K562 (cell line): ENCODE results near the gene C11orf98. TPM values are rescaled to one million over a fixed set of nuclear protein-coding genes. Genes with fewer than 3 reads are reported as not detected.

Experiments used
- CBX1 ChIP-seq: sonication (generic); IDR thresholded peaks from 2 replicates; pipeline ENCODE4 v1.6.1; 2016; ENCODE audit warnings: antibody characterized with exemption, low read depth, mild to moderate bottlenecking
- CREBBP ChIP-seq: IDR thresholded peaks from one replicate; pipeline ENCODE4 v1.6.1; 2012; ENCODE audit warnings: low read depth, mild to moderate bottlenecking, control low read depth, inconsistent platforms, low read length
- HDAC8 ChIP-seq: fragments of 450-650 bp; IDR thresholded peaks from 2 replicates; pipeline ENCODE4 v1.6.1; 2016; ENCODE audit warnings: mild to moderate bottlenecking, missing genetic modification characterization, moderate library complexity, missing compliant biosample characterization
- HNRNPL ChIP-seq: fragments of 200-400 bp; formaldehyde crosslinking; IDR thresholded peaks from 2 replicates; pipeline ENCODE4 v1.6.1; 2017; ENCODE audit warnings: low read depth, mild to moderate bottlenecking, low read length
- KDM5B ChIP-seq: fragments of 200-600 bp; sonication (generic); IDR thresholded peaks from 2 replicates; pipeline ENCODE4 v1.6.1; 2012; ENCODE audit warnings: low read depth, mild to moderate bottlenecking, moderate library complexity, low read length, control low read depth, inconsistent platforms; ENCODE audit not compliant: insufficient replicate concordance
- LCOR ChIP-seq: sonication (generic); formaldehyde crosslinking; IDR thresholded peaks from 2 replicates; pipeline ENCODE4 v1.8.0; 2022; ENCODE audit warnings: mild to moderate bottlenecking, missing genetic modification reagents
- MXI1 ChIP-seq: IDR thresholded peaks from 2 replicates; pipeline ENCODE4 v1.6.1; 2011; ENCODE audit warnings: low read depth, mild to moderate bottlenecking, improper control_type of control experiment, low read length
- NFE2 ChIP-seq: IDR thresholded peaks from 2 replicates; pipeline ENCODE4 v1.6.1; 2014; ENCODE audit warnings: antibody characterized with exemption, low read depth
- PML ChIP-seq: IDR thresholded peaks from 2 replicates; pipeline ENCODE4 v1.6.1; 2012; ENCODE audit warnings: low read length, inconsistent platforms
- RBM22 ChIP-seq: fragments of 200-400 bp; formaldehyde crosslinking; IDR thresholded peaks from 2 replicates; pipeline ENCODE4 v1.6.1; 2018; ENCODE audit warnings: low read length, low read depth; ENCODE audit not compliant: poor library complexity, severe bottlenecking
- SIN3A ChIP-seq, 2 experiments: fragments of 150-350 bp in 1 of 2; IDR thresholded peaks; 2 replicates each; pipeline ENCODE4 v1.6.1; 2011 to 2016; ENCODE audit warnings: borderline replicate concordance in 2 of 2, low read depth in 2 of 2, low read length in 2 of 2, mild to moderate bottlenecking in 2 of 2, moderate library complexity in 2 of 2; ENCODE audit not compliant: control insufficient read depth in 1 of 2
- SIRT6 ChIP-seq: IDR thresholded peaks from one replicate; pipeline ENCODE4 v1.6.1; 2012; ENCODE audit warnings: low read depth, mild to moderate bottlenecking, control low read depth, inconsistent platforms, low read length, moderate library complexity
- SPI1 ChIP-seq: IDR thresholded peaks from 2 replicates; pipeline ENCODE4 v1.6.1; 2011; ENCODE audit warnings: low read depth, low read length, control low read depth, borderline replicate concordance
- SUPT5H ChIP-seq: fragments of 450-650 bp; IDR thresholded peaks from 2 replicates; pipeline ENCODE4 v1.6.1; 2016
- TCFL5 ChIP-seq: fragments of 250-450 bp; sonication (Bioruptor Pico); conservative IDR thresholded peaks from 2 replicates; pipeline ENCODE4 v1.6.1; 2021; ENCODE audit warnings: mild to moderate bottlenecking, moderate library complexity, matching md5 sums
- ZNF436 ChIP-seq: fragments of 250-450, 450-650 bp; sonication (Bioruptor Pico); formaldehyde crosslinking; IDR thresholded peaks from 2 replicates; pipeline ENCODE4 v1.7.0; 2020; ENCODE audit warnings: mild to moderate bottlenecking
- ZNF695 ChIP-seq: fragments of 450-650 bp; formaldehyde crosslinking; IDR thresholded peaks from 2 replicates; pipeline ENCODE4 v1.4.0; 2020; ENCODE audit warnings: mild to moderate bottlenecking, moderate library complexity
- ZNF778 ChIP-seq: fragments of 450-650 bp; formaldehyde crosslinking; IDR thresholded peaks from 2 replicates; pipeline ENCODE4 v1.4.0; 2020; ENCODE audit warnings: mild to moderate bottlenecking, moderate library complexity
- polyA plus RNA-seq, 8 experiments: library from polyadenylated mRNA; depleted of rRNA in 4 of 8; stranded (reverse) in 5 of 8; unstranded in 3 of 8; fragments of >200 nt; fragmentation: Nextera tagmentation in 2 of 8; fragmentation: Illumina TruSeq in 1 of 8; extraction: Ambion mirVana in 2 of 8; extraction: Trizol in 1 of 8; gene quantifications; 2 replicates each; pipeline versions ENCODE4 v1.2.1 to v1.2.3, GENCODE V29; 2011 to 2014; ENCODE audit warnings: inconsistent platforms in 1 of 8, missing spikeins in 1 of 8
- total RNA-seq, 7 experiments: library from RNA; depleted of rRNA in 6 of 7; stranded (reverse); fragments of >200 nt in 6 of 7; fragmentation: Illumina TruSeq in 2 of 7; extraction: Trizol in 2 of 7; gene quantifications; 2 replicates each; pipeline versions ENCODE4 v1.2.1 to v1.2.3, GENCODE V29; 2011 to 2021; ENCODE audit warnings: low replicate concordance in 1 of 7
- TF ChIP-seq, protein P1 (sequence below): sonication (generic); formaldehyde crosslinking; IDR thresholded peaks from 2 replicates; pipeline ENCODE4 v1.4.0; 2020; ENCODE audit warnings: mild to moderate bottlenecking, missing genetic modification reagents
- TF ChIP-seq, protein P2 (sequence below): sonication (generic); IDR thresholded peaks from 2 replicates; pipeline ENCODE4 v1.6.1; 2016
- TF ChIP-seq, protein P3 (sequence below): fragments of 250-450 bp; sonication (Bioruptor Pico); IDR thresholded peaks from 2 replicates; pipeline ENCODE4 v1.8.0; 2022; ENCODE audit warnings: moderate library complexity, mild to moderate bottlenecking, inconsistent platforms
- TF ChIP-seq, protein P4 (sequence below): fragments of 450-650 bp; IDR thresholded peaks from 2 replicates; pipeline ENCODE4 v1.6.1; 2018; ENCODE audit not compliant: partially characterized antibody

C11orf98 gene
- total and polyA plus RNA-seq, 9 of the 15 experiments (the other 6 are each of a cell fraction or from before 2014, with no cell fraction given) = 103 to 352 (median 218) TPM

DNA sequence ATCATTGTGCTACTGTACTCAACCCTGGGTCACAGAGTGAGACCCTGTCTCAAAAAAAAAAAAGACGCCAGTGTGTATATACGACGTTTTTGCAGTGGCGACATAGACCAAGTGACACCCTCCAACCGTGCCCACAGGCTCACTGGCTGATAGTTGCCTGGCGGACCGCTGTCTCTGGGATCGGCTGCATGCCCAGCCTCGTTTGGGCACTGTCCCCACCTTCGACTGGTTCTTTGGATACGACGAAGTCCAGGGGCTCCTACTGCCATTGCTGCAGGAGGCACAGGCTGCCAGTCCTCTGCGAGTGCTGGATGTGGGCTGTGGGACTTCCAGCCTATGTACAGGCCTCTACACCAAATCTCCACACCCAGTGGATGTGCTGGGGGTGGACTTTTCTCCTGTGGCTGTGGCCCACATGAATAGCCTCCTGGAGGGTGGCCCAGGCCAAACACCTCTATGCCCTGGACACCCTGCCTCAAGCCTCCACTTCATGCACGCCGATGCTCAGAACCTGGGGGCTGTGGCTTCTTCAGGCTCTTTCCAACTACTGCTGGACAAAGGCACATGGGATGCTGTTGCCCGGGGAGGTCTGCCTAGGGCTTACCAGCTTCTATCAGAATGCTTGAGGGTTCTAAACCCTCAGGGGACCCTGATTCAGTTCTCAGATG is 1.4 kb upstream of the C11orf98 start (continued):
- TF ChIP-seq, protein P1, sequence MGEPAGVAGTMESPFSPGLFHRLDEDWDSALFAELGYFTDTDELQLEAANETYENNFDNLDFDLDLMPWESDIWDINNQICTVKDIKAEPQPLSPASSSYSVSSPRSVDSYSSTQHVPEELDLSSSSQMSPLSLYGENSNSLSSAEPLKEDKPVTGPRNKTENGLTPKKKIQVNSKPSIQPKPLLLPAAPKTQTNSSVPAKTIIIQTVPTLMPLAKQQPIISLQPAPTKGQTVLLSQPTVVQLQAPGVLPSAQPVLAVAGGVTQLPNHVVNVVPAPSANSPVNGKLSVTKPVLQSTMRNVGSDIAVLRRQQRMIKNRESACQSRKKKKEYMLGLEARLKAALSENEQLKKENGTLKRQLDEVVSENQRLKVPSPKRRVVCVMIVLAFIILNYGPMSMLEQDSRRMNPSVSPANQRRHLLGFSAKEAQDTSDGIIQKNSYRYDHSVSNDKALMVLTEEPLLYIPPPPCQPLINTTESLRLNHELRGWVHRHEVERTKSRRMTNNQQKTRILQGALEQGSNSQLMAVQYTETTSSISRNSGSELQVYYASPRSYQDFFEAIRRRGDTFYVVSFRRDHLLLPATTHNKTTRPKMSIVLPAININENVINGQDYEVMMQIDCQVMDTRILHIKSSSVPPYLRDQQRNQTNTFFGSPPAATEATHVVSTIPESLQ = no peak
- TF ChIP-seq, protein P2, sequence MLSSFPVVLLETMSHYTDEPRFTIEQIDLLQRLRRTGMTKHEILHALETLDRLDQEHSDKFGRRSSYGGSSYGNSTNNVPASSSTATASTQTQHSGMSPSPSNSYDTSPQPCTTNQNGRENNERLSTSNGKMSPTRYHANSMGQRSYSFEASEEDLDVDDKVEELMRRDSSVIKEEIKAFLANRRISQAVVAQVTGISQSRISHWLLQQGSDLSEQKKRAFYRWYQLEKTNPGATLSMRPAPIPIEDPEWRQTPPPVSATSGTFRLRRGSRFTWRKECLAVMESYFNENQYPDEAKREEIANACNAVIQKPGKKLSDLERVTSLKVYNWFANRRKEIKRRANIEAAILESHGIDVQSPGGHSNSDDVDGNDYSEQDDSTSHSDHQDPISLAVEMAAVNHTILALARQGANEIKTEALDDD = no peak
- TF ChIP-seq SPI1 (no peak), TCFL5 (CRISPR knock-in tag) (no peak), HNRNPL (0 out of 2 replicates have a peak, but pooled peaks have one; percentile 62), MXI1 (peak; percentile 13; the same call in 1 of the 2 replicates), CBX1 (0 out of 2 replicates have a peak, but pooled peaks have one; percentile 36), RBM22 (peak; percentile 30), SIRT6 (peak; percentile 52), CREBBP (no peak), LCOR (CRISPR knock-in tag) (no peak), PML (no peak), ZNF778 (CRISPR knock-in tag) (no peak), SUPT5H (0 out of 2 replicates have a peak, but pooled peaks have one; percentile 15), ZNF436 (CRISPR knock-in tag) (0 out of 2 replicates have a peak, but pooled peaks have one; percentile 31), NFE2 (no peak), ZNF695 (CRISPR knock-in tag) (no peak), SIN3A (IDR thresholded peaks at IDR 0.05; ENCODE audit: borderline replicate concordance in 2 of 2, control insufficient read depth in 1 of 2, low read depth in 2 of 2, low read length in 2 of 2) (0 out of 4 replicates have a peak, but pooled peaks of 1 of the 2 experiments have one; percentile 7), KDM5B (peak; percentile 36), HDAC8 (no peak)
- TF ChIP-seq, protein P3, sequence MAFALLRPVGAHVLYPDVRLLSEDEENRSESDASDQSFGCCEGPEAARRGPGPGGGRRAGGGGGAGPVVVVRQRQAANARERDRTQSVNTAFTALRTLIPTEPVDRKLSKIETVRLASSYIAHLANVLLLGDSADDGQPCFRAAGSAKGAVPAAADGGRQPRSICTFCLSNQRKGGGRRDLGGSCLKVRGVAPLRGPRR (CRISPR knock-in tag) = no peak
- TF ChIP-seq, protein P4, sequence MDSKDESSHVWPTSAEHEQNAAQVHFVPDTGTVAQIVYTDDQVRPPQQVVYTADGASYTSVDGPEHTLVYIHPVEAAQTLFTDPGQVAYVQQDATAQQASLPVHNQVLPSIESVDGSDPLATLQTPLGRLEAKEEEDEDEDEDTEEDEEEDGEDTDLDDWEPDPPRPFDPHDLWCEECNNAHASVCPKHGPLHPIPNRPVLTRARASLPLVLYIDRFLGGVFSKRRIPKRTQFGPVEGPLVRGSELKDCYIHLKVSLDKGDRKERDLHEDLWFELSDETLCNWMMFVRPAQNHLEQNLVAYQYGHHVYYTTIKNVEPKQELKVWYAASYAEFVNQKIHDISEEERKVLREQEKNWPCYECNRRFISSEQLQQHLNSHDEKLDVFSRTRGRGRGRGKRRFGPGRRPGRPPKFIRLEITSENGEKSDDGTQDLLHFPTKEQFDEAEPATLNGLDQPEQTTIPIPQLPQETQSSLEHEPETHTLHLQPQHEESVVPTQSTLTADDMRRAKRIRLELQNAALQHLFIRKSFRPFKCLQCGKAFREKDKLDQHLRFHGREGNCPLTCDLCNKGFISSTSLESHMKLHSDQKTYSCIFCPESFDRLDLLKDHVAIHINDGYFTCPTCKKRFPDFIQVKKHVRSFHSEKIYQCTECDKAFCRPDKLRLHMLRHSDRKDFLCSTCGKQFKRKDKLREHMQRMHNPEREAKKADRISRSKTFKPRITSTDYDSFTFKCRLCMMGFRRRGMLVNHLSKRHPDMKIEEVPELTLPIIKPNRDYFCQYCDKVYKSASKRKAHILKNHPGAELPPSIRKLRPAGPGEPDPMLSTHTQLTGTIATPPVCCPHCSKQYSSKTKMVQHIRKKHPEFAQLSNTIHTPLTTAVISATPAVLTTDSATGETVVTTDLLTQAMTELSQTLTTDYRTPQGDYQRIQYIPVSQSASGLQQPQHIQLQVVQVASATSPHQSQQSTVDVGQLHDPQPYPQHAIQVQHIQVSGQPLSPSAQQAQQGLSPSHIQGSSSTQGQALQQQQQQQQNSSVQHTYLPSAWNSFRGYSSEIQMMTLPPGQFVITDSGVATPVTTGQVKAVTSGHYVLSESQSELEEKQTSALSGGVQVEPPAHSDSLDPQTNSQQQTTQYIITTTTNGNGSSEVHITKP = no peak
